ENCODE results near the gene GSTM2.

GRCh38 chr1:109625176-109625575 lies 42.7 kb upstream of the GSTM2 start:
- TF ChIP-seq CTCF (IDR thresholded peaks at IDR 0.05; ENCODE audit: poor library complexity) (no peak), EZH2phosphoT487 (IDR thresholded peaks at IDR 0.05; ENCODE audit: low read depth, severe bottlenecking, unreplicated experiment) (no peak)

Data from hepatocyte (in vitro differentiated cells).